Bronchial epithelial cell (primary cell): ENCODE results near the gene ZCCHC18. TPM values are rescaled to one million over a fixed set of nuclear protein-coding genes. Genes with fewer than 3 reads are reported as not detected.
"Not testable (repeated sequence)": the region's sequence is repeated elsewhere in the genome, so short reads cannot be mapped to it uniquely, and the experiment has no call there.

Source experiments
- DNase-seq: peaks from one replicate; pipeline ENCODE4 v3.0.0-alpha.2; 2010; ENCODE audit warnings: low read depth
- FAIRE-seq: peaks from 2 replicates; lab custom pipeline; 2011; peaks lifted over from hg19 to GRCh38; lab: Jason Lieb, UNC
- H3K27me3 ChIP-seq: 2 replicates; pipeline ENCODE4 v1.5.1; 2011; ENCODE audit warnings: low read length; ENCODE audit not compliant: control insufficient read depth, insufficient read depth
- H3K36me3 ChIP-seq: 2 replicates; pipeline ENCODE4 v1.5.1; 2011; ENCODE audit warnings: low read length; ENCODE audit not compliant: control insufficient read depth, insufficient read depth
- H3K4me3 ChIP-seq: 2 replicates; pipeline ENCODE4 v1.5.1; 2011; ENCODE audit warnings: mild to moderate bottlenecking, low read depth, low read length, control low read depth
- CTCF ChIP-seq: IDR thresholded peaks from 2 replicates; pipeline ENCODE4 v1.5.1; 2011; ENCODE audit warnings: mild to moderate bottlenecking, moderate library complexity, low read length, control low read depth, inconsistent platforms; ENCODE audit not compliant: insufficient read depth, severe bottlenecking
- total RNA-seq: library from RNA; depleted of rRNA; stranded (reverse); fragments of >200 nt; gene quantifications from 2 replicates; pipeline ENCODE4 v1.2.1, GENCODE V29; 2014

The ZCCHC18 gene
- total RNA-seq, 1 donor from 2014 or later, result not detected

GRCh38 chrX:104108955-104109354, 3.4 kb upstream of the ZCCHC18 start:
- Histone ChIP-seq H3K36me3 (no peaks in the 10 kb centered on the region), H3K27me3 (peaks cover 2% of the 10 kb centered on the region), H3K4me3 (no peak overlapping the region)
- no peak for DNase-seq
- TF ChIP-seq CTCF, result no peak
- FAIRE-seq, result no peak

GRCh38 chrX:104110491-104111240, 1.7 kb upstream of the ZCCHC18 start:
- DNase-seq, H3K27me3 ChIP-seq, H3K4me3 ChIP-seq, H3K36me3 ChIP-seq: not testable (repeated sequence)
- peak; percentile 95 for FAIRE-seq

GRCh38 chrX:104113222-104113965, 1.1 kb downstream of the ZCCHC18 start:
- peak; percentile 61 for TF ChIP-seq CTCF
- FAIRE-seq (peak; percentile 7), DNase-seq (peak; percentile 38)
- peaks cover 2% of the 10 kb centered on the region for H3K27me3 ChIP-seq
- no peak overlapping the region for H3K4me3 ChIP-seq
- H3K36me3 ChIP-seq, result no peaks in the 10 kb centered on the region

- no peak for TF ChIP-seq CTCF
- Histone ChIP-seq H3K27me3 (no peaks in the 10 kb centered on the region), H3K4me3 (no peak overlapping the region), H3K36me3 (no peaks in the 10 kb centered on the region)
- no peak for DNase-seq
- no peak for FAIRE-seq
Observed at GRCh38 chrX:104117759-104118158, 5.4 kb downstream of the ZCCHC18 start.

GRCh38 chrX:104118765-104119164, 6.4 kb downstream of the ZCCHC18 start:
- Histone ChIP-seq H3K27me3 (no peaks in the 10 kb centered on the region), H3K4me3 (no peak overlapping the region), H3K36me3 (no peaks in the 10 kb centered on the region)
- no peak for TF ChIP-seq CTCF
- no peak for DNase-seq
- FAIRE-seq, result no peak

GRCh38 chrX:104122829-104123228, 10.5 kb downstream of the ZCCHC18 start:
- Histone ChIP-seq H3K36me3 (no peaks in the 10 kb centered on the region), H3K27me3 (no peaks in the 10 kb centered on the region), H3K4me3 (no peak overlapping the region)
- TF ChIP-seq CTCF, result no peak
- FAIRE-seq (no peak), DNase-seq (no peak)
